A549 (cell line): ENCODE results near the gene ENGASE. TPM values are rescaled to one million over a fixed set of nuclear protein-coding genes. Genes with fewer than 3 reads are reported as not detected.

Experiments used
- ATAC-seq, 2 experiments: fragments of 200-7000 bp in 1 of 2; fragments of >200 bp in 1 of 2; cut with Nextera tagmentation in 1 of 2; cut with Tn5 transposase in 1 of 2; 3 replicates each; pipeline versions ENCODE4 v1.8.0 to v1.9.1; 2018 to 2020; ENCODE audit warnings: mild to moderate bottlenecking in 1 of 2, moderate library complexity in 1 of 2
- CTCF ChIA-PET: fragments of 300-600 bp; sonication (Branson Sonifier 250); formaldehyde crosslinking; extraction: SDS; loops from one replicate; lab custom pipeline; 2021; ENCODE audit warnings: antibody characterized with exemption, inconsistent platforms; lab: Yijun Ruan, JAX
- POLR2A ChIA-PET: fragments of 350-600 bp; formaldehyde crosslinking; extraction: SDS; loops from one replicate; lab custom pipeline; 2021; ENCODE audit warnings: antibody characterized with exemption, inconsistent platforms; lab: Yijun Ruan, JAX
- DNase-seq, 2 experiments: peaks; one replicate each; pipeline versions ENCODE4 v3.0.0 to v3.0.0-alpha.2; 2011 to 2016; ENCODE audit warnings: low read depth in 1 of 2, low spot score in 1 of 2
- FAIRE-seq: peaks from 2 replicates; lab custom pipeline; 2011; peaks lifted over from hg19 to GRCh38; lab: Jason Lieb, UNC
- H3K27ac ChIP-seq, 2 experiments: fragments of >200 bp; sonication (Bioruptor Twin); formaldehyde crosslinking; 3 replicates each; pipeline ENCODE4 v1.5.1; 2016 to 2017
- H3K4me1 ChIP-seq: fragments of >200 bp; sonication (Bioruptor Twin); formaldehyde crosslinking; 3 replicates; pipeline ENCODE4 v1.6.1; 2016
- H3K4me2 ChIP-seq: fragments of >200 bp; sonication (Bioruptor Twin); formaldehyde crosslinking; 3 replicates; pipeline ENCODE4 v1.6.1; 2016
- H3K4me3 ChIP-seq: fragments of >200 bp; sonication (Bioruptor Twin); formaldehyde crosslinking; 3 replicates; pipeline ENCODE4 v1.5.1; 2016
- H3K9me3 ChIP-seq: fragments of >200 bp; sonication (Bioruptor Twin); formaldehyde crosslinking; 3 replicates; pipeline ENCODE4 v1.6.1; 2016
- BCL3 ChIP-seq: fragments of >200 bp; sonication (Bioruptor Twin); formaldehyde crosslinking; IDR thresholded peaks from 3 replicates; pipeline ENCODE4 v1.6.1; 2016
- CBX2 ChIP-seq: fragments of 200-600 bp; sonication (generic); IDR thresholded peaks from 2 replicates; pipeline ENCODE4 v1.6.1; 2016; ENCODE audit warnings: low read depth, mild to moderate bottlenecking, borderline replicate concordance
- CBX8 ChIP-seq: fragments of 200-600 bp; sonication (generic); IDR thresholded peaks from 2 replicates; pipeline ENCODE4 v1.6.1; 2016
- HDAC2 ChIP-seq: fragments of 200-600 bp; sonication (generic); IDR thresholded peaks from 2 replicates; pipeline ENCODE4 v1.6.1; 2016
- HMGXB4 ChIP-seq: fragments of 250-450 bp; sonication (Bioruptor Pico); IDR thresholded peaks from 2 replicates; pipeline ENCODE4 v1.5.0; 2021; ENCODE audit warnings: mild to moderate bottlenecking, moderate library complexity, borderline replicate concordance
- HOXB5 ChIP-seq: fragments of 250-450 bp; sonication (Bioruptor Pico); IDR thresholded peaks from 2 replicates; pipeline ENCODE4 v1.5.0; 2020; ENCODE audit warnings: mild to moderate bottlenecking, moderate library complexity
- JUN ChIP-seq, 2 experiments: fragments of >200 bp; sonication (Bioruptor Twin); formaldehyde crosslinking; IDR thresholded peaks; 2 replicates in 1 of 2; 3 replicates in 1 of 2; pipeline ENCODE4 v1.6.1; 2016 to 2017
- JUNB ChIP-seq: fragments of >200 bp; sonication (Bioruptor Twin); formaldehyde crosslinking; IDR thresholded peaks from 2 replicates; pipeline ENCODE4 v1.6.1; 2016
- MAFK ChIP-seq: fragments of 450-650 bp; IDR thresholded peaks from 2 replicates; pipeline ENCODE4 v1.6.1; 2014; ENCODE audit not compliant: partially characterized antibody
- NFE2L2 ChIP-seq: fragments of 150-350 bp; conservative IDR thresholded peaks from 2 replicates; pipeline ENCODE4 v1.6.1; 2014; ENCODE audit warnings: low read length
- NPAS2 ChIP-seq: fragments of 250-450 bp; sonication (Bioruptor Pico); IDR thresholded peaks from 2 replicates; pipeline ENCODE4 v1.8.0; 2022; ENCODE audit warnings: mild to moderate bottlenecking, moderate library complexity, borderline replicate concordance
- PHF8 ChIP-seq: fragments of 200-600 bp; sonication (generic); IDR thresholded peaks from 2 replicates; pipeline ENCODE4 v1.6.1; 2016; ENCODE audit warnings: low read depth, mild to moderate bottlenecking, antibody characterized with exemption, moderate library complexity, borderline replicate concordance
- POLR2A ChIP-seq: IDR thresholded peaks from 2 replicates; pipeline ENCODE4 v1.6.1; 2012; ENCODE audit warnings: mild to moderate bottlenecking, low read length
- RAD21 ChIP-seq, 2 experiments: fragments of >200 bp in 1 of 2; sonication (Bioruptor Twin) in 1 of 2; formaldehyde crosslinking in 1 of 2; IDR thresholded peaks in 1 of 2; conservative IDR thresholded peaks in 1 of 2; 2 replicates in 1 of 2; 3 replicates in 1 of 2; pipeline ENCODE4 v1.6.1; 2012 to 2018; ENCODE audit warnings: inconsistent platforms in 1 of 2
- RFX5 ChIP-seq: fragments of 450-650 bp; IDR thresholded peaks from 2 replicates; pipeline ENCODE4 v1.7.1; 2014; ENCODE audit warnings: antibody characterized with exemption, mild to moderate bottlenecking, moderate library complexity
- ZC3H11A ChIP-seq: fragments of 450-650 bp; IDR thresholded peaks from 2 replicates; pipeline ENCODE4 v1.6.1; 2014; ENCODE audit warnings: antibody characterized with exemption, mild to moderate bottlenecking
- ZFP36 ChIP-seq: fragments of 450-650 bp; IDR thresholded peaks from 2 replicates; pipeline ENCODE4 v1.6.1; 2014; ENCODE audit warnings: borderline replicate concordance; ENCODE audit not compliant: partially characterized antibody
- WGBS: methylation state at CpG from one replicate; pipeline ENCODE4 v1.1.6; 2017; ENCODE audit errors: missing lambda C conversion rate; 5-methylcytosine and 5-hydroxymethylcytosine counted together
- polyA plus RNA-seq, 4 experiments: library from polyadenylated mRNA; depleted of rRNA in 3 of 4; stranded (reverse); fragments of >200 nt; fragmentation: RNase III in 1 of 4; extraction: RNeasy Plus Mini Kit Qiagen cat#74134 plus additional on column Dnase treatment in 1 of 4; gene quantifications; 2 replicates in 3 of 4; 3 replicates in 1 of 4; pipeline ENCODE4 v1.2.3, GENCODE V29; 2011 to 2017
- TF ChIP-seq, protein P1 (sequence below): fragments of 250-450 bp; sonication (Bioruptor Pico); IDR thresholded peaks from 2 replicates; pipeline ENCODE4 v1.5.0; 2020; ENCODE audit warnings: low read depth, mild to moderate bottlenecking, moderate library complexity
- TF ChIP-seq, protein P2 (sequence below): fragments of 200-600 bp; sonication (generic); IDR thresholded peaks from 2 replicates; pipeline ENCODE4 v1.6.1; 2016; ENCODE audit warnings: antibody characterized with exemption, mild to moderate bottlenecking, moderate library complexity
- TF ChIP-seq, protein P3 (sequence below): fragments of 450-650 bp; IDR thresholded peaks from 2 replicates; pipeline ENCODE4 v1.6.1; 2014; ENCODE audit warnings: antibody characterized with exemption
- TF ChIP-seq, protein P4 (sequence below): fragments of >200 bp; sonication (Bioruptor Twin); formaldehyde crosslinking; IDR thresholded peaks from 3 replicates; pipeline ENCODE4 v1.5.1; 2016

ENGASE gene
- polyA plus RNA-seq, 2 of the 4 experiments (the other 2 are of a cell fraction), result 13.4 to 41.7 TPM

DNA sequence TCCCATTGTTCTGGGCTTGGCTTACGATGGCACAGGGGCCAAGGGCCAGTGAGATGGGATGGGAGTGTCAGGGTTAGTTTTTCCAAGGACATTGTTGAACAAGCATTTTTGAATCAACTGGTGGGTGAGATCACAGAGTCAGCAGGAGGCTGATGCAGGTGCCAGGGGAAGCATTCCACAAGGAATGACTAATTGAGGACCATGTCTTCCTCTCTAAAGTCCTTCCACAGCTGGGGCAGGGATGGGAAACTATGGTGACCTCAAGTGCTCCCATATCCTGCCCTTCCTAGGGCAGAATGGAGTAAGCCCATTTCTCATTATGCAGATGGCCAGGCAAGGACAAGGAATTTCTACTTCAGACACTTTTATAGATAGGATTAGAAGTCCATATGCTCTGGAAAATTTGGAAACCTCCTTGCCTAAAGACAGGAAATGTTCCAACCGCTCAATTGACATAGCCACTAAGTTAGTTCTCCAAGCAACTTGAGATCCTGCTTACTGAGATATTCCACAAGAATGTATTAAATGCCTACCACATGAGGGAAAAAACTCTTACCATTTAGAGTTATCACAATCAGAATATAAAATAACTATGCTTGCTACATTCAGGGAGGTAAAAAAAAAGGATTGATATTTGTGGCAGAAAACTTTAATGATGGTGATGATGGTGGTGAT lies 21.2 kb upstream of the ENGASE start:
- 48% methylated on average over 2 of the region's 2 CpGs for WGBS
- Histone ChIP-seq H3K4me1 (no peaks in the 10 kb centered on the region), H3K9me3 (peaks cover 17% of the 10 kb centered on the region; the same call in 2 of the 3 replicates), H3K4me2 (no peak overlapping the region), H3K4me3 (no peak overlapping the region), H3K27ac (no peak overlapping the region)
- CTCF ChIA-PET, result interaction anchor here (0.8 to 11.9 kb wide), 14 partner anchors 7 to 347 kb away, joined by 3 to 289 read pairs (median 4); partner anchors contain the start of gene CANT1
- POLR2A ChIA-PET, result no interaction called here
- FAIRE-seq, result peak; percentile 65
- no peak for ATAC-seq
- no peak for TF ChIP-seq ZFP36
- TF ChIP-seq MAFK, result no peak
- TF ChIP-seq POLR2A, result no peak
- no peak for DNase-seq

GRCh38 chr17:79054200-79054960 lies 20.2 kb upstream of the ENGASE start:
- DNase-seq, result peak in 1 of 2 experiments; percentile 54
- no peak overlapping the region for H3K4me2 ChIP-seq
- WGBS, result 28% methylated on average over 2 of the region's 2 CpGs
- no peak overlapping the region for H3K27ac ChIP-seq
- no peak for ATAC-seq
- FAIRE-seq, result no peak
- TF ChIP-seq RAD21 (conservative IDR thresholded peaks at IDR 0.05 in 1 of 2, IDR thresholded peaks at IDR 0.05 in 1 of 2) (no peak), HDAC2 (no peak), PHF8 (no peak), CBX8 (no peak), ZFP36 (no peak), NFE2L2 (no peak), RFX5 (no peak), BCL3 (no peak), NPAS2 (CRISPR knock-in tag) (no peak), HOXB5 (no peak), HMGXB4 (CRISPR knock-in tag) (no peak), JUNB (no peak), JUN (IDR thresholded peaks at IDR 0.05) (no peak), ZC3H11A (no peak), CBX2 (no peak)
- TF ChIP-seq, protein P1, sequence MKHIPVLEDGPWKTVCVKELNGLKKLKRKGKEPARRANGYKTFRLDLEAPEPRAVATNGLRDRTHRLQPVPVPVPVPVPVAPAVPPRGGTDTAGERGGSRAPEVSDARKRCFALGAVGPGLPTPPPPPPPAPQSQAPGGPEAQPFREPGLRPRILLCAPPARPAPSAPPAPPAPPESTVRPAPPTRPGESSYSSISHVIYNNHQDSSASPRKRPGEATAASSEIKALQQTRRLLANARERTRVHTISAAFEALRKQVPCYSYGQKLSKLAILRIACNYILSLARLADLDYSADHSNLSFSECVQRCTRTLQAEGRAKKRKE (CRISPR knock-in tag), result no peak
- TF ChIP-seq, protein P2, sequence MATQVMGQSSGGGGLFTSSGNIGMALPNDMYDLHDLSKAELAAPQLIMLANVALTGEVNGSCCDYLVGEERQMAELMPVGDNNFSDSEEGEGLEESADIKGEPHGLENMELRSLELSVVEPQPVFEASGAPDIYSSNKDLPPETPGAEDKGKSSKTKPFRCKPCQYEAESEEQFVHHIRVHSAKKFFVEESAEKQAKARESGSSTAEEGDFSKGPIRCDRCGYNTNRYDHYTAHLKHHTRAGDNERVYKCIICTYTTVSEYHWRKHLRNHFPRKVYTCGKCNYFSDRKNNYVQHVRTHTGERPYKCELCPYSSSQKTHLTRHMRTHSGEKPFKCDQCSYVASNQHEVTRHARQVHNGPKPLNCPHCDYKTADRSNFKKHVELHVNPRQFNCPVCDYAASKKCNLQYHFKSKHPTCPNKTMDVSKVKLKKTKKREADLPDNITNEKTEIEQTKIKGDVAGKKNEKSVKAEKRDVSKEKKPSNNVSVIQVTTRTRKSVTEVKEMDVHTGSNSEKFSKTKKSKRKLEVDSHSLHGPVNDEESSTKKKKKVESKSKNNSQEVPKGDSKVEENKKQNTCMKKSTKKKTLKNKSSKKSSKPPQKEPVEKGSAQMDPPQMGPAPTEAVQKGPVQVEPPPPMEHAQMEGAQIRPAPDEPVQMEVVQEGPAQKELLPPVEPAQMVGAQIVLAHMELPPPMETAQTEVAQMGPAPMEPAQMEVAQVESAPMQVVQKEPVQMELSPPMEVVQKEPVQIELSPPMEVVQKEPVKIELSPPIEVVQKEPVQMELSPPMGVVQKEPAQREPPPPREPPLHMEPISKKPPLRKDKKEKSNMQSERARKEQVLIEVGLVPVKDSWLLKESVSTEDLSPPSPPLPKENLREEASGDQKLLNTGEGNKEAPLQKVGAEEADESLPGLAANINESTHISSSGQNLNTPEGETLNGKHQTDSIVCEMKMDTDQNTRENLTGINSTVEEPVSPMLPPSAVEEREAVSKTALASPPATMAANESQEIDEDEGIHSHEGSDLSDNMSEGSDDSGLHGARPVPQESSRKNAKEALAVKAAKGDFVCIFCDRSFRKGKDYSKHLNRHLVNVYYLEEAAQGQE, result no peak
- TF ChIP-seq, protein P3, sequence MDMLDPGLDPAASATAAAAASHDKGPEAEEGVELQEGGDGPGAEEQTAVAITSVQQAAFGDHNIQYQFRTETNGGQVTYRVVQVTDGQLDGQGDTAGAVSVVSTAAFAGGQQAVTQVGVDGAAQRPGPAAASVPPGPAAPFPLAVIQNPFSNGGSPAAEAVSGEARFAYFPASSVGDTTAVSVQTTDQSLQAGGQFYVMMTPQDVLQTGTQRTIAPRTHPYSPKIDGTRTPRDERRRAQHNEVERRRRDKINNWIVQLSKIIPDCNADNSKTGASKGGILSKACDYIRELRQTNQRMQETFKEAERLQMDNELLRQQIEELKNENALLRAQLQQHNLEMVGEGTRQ, result no peak
- TF ChIP-seq, protein P4, sequence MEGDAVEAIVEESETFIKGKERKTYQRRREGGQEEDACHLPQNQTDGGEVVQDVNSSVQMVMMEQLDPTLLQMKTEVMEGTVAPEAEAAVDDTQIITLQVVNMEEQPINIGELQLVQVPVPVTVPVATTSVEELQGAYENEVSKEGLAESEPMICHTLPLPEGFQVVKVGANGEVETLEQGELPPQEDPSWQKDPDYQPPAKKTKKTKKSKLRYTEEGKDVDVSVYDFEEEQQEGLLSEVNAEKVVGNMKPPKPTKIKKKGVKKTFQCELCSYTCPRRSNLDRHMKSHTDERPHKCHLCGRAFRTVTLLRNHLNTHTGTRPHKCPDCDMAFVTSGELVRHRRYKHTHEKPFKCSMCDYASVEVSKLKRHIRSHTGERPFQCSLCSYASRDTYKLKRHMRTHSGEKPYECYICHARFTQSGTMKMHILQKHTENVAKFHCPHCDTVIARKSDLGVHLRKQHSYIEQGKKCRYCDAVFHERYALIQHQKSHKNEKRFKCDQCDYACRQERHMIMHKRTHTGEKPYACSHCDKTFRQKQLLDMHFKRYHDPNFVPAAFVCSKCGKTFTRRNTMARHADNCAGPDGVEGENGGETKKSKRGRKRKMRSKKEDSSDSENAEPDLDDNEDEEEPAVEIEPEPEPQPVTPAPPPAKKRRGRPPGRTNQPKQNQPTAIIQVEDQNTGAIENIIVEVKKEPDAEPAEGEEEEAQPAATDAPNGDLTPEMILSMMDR, result no peak
- H3K4me3 ChIP-seq, result no peak overlapping the region
- ChIA-PET POLR2A (no interaction called here), CTCF (interaction anchor here (0.6 to 11.9 kb wide), 14 partner anchors 6 to 337 kb away, joined by 3 to 289 read pairs (median 4); partner anchors contain the start of gene CANT1)
- H3K9me3 ChIP-seq, result peaks cover 17% of the 10 kb centered on the region; the same call in 2 of the 3 replicates
- no peaks in the 10 kb centered on the region for H3K4me1 ChIP-seq
